ENCODE data around the gene EXOC1L.

Gene EXOC1L

GRCh38 chr4:55819634-55820033 lies at the start of gene EXOC1L:
Gene EXOC1L (plus strand): TSS chr4:55819790. CDS start chr4:55820027, 237 bp downstream.
- no peak for DNase-seq (ENCODE audit: low spot score)

GRCh38 chr4:55770662-55771061 lies 48.9 kb upstream of the EXOC1L start:
- no peak for DNase-seq (ENCODE audit: low spot score)

GRCh38 chr4:55781341-55781740 lies 38.2 kb upstream of the EXOC1L start:
- no peak for DNase-seq (ENCODE audit: low spot score)

GRCh38 chr4:55781812-55782211 lies 37.8 kb upstream of the EXOC1L start:
- no peak for DNase-seq (ENCODE audit: low spot score)

- DNase-seq (ENCODE audit: low spot score): no peak
These were observed 36.0 kb upstream of the EXOC1L start for GRCh38 chr4:55783584-55783983.

GRCh38 chr4:55784747-55785146 lies 34.8 kb upstream of the EXOC1L start:
- no peak for DNase-seq (ENCODE audit: low spot score)

GRCh38 chr4:55791666-55792065 lies 27.9 kb upstream of the EXOC1L start:
- DNase-seq (ENCODE audit: low spot score): no peak

- DNase-seq (ENCODE audit: low spot score): no peak
These were observed 26.1 kb upstream of the EXOC1L start for GRCh38 chr4:55793479-55793878.

- no peak for DNase-seq (ENCODE audit: low spot score)
These were observed 25.5 kb upstream of the EXOC1L start for GRCh38 chr4:55794053-55794452.

GRCh38 chr4:55795341-55795740 lies 24.2 kb upstream of the EXOC1L start:
- no peak for DNase-seq (ENCODE audit: low spot score)

GRCh38 chr4:55801498-55801897 lies 18.1 kb upstream of the EXOC1L start:
- no peak for DNase-seq (ENCODE audit: low spot score)

GRCh38 chr4:55807556-55807955 lies 12.0 kb upstream of the EXOC1L start:
- no peak for DNase-seq (ENCODE audit: low spot score)

GRCh38 chr4:55808186-55808585 lies 11.4 kb upstream of the EXOC1L start:
- DNase-seq (ENCODE audit: low spot score): no peak

- DNase-seq (ENCODE audit: low spot score): no peak
These were observed 11.0 kb upstream of the EXOC1L start for GRCh38 chr4:55808632-55809031.

- DNase-seq (ENCODE audit: low spot score): no peak
These were observed 1.9 kb upstream of the EXOC1L start for GRCh38 chr4:55817691-55818090.

- no peak for DNase-seq (ENCODE audit: low spot score)
These were observed 689 bp downstream of the EXOC1L start for GRCh38 chr4:55820279-55820678.

GRCh38 chr4:55822329-55822728 lies 2.7 kb downstream of the EXOC1L start:
- no peak for DNase-seq (ENCODE audit: low spot score)

- no peak for DNase-seq (ENCODE audit: low spot score)
These were observed 5.3 kb downstream of the EXOC1L start for GRCh38 chr4:55824865-55825264.

GRCh38 chr4:55826986-55827385 lies 7.4 kb downstream of the EXOC1L start:
- DNase-seq (ENCODE audit: low spot score): no peak

- DNase-seq (ENCODE audit: low spot score): no peak
These were observed 8.0 kb downstream of the EXOC1L start for GRCh38 chr4:55827582-55827981.

- DNase-seq (ENCODE audit: low spot score): no peak
These were observed 10.5 kb downstream of the EXOC1L start for GRCh38 chr4:55830048-55830447.

GRCh38 chr4:55830716-55831115 lies 11.1 kb downstream of the EXOC1L start:
- DNase-seq (ENCODE audit: low spot score): no peak

- DNase-seq (ENCODE audit: low spot score): no peak
These were observed 14.7 kb downstream of the EXOC1L start for GRCh38 chr4:55834086-55834795.

GRCh38 chr4:55837903-55838302 lies 18.3 kb downstream of the EXOC1L start:
- no peak for DNase-seq (ENCODE audit: low spot score)
